ENCODE data around the gene SLC6A17. TPM values are rescaled to one million over a fixed set of nuclear protein-coding genes. Genes with fewer than 3 reads are reported as not detected.

SLC6A17 gene
- total and polyA plus RNA-seq, 2 donors (not counting 1 experiment from before 2014, with no cell fraction given) = not detected

DNA sequence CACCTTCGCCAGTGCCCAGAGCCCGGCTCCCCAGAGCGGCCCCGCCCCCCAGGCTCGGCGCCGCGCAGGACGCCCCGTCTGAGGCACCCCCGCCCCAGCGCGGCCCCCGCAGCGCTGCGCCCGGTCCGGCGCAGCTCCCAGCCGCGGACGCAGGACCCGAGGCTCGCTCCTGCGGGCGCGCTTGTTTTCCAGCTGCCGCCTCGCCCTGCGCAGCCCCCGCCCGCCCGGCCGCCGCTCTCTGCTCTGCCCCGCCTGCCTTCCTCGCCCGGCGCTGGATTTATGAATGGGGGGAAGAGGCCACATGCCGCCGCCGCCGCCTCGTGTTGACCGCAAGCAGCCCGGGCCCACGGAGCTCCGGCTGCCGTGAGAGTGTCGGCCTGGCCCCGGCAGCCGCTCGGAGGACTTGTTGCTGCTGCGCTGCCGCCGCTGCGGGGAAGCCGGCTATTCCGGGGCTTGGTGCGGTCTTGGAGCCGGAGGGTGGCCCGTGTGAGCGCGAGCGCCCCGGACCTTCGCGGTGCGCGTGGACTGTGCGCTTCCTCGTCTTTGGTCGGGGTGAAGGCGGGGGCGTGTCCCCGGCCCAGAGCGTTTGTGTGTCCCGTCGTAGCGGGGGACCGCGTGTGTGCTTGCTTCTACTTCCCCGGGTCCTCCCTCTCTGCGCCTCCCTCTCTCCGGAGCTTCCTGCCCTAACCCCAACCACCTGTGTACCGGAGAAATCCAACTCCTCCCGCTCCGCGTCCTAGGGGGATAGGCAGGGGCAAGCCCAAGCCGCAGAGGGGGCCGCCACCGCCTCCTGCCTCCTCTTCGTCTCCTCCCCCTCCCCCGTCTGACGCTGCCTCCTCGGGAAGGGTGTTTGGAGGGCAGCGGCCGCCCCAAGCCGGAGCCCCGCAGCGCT is 60.6 kb downstream of the SLC6A17 start:
- peak overlapping the region; percentile 26 to 75 (median 66) for H3K4me3 ChIP-seq (ENCODE audit: control extremely low read depth in 1 of 5, extremely low read depth in 1 of 5, insufficient read depth in 1 of 5, low read depth in 2 of 5, low read length in 4 of 5)
- H3K36me3 ChIP-seq (replicated peaks in 1 of 2; ENCODE audit: control extremely low read depth in 1 of 2, control insufficient read depth in 1 of 2, extremely low read depth in 1 of 2, insufficient read depth in 2 of 2, low read length in 1 of 2) = no peaks in the 10 kb centered on the region
- DNase-seq = peak; percentile 81
- Mint-ChIP-seq H3K27me3 (no peaks in the 10 kb centered on the region), H3K9me3 (ENCODE audit: insufficient read depth) (no peaks in the 10 kb centered on the region), H3K4me3 (peak overlapping the region; percentile 95), H3K4me1 (peaks cover 43% of the 10 kb centered on the region), H3K27ac (peak overlapping the region; percentile 93)
- intact Hi-C loops (cut with micrococcal nuclease) = loop anchor here (1.0 to 2.0 kb wide), 3 partner anchors 32 to 196 kb away; partner anchors contain the start of gene LAMTOR5
- peak; percentile 19 for ATAC-seq (ENCODE audit: low read depth)
- H2AFZ ChIP-seq (ENCODE audit: insufficient read depth, low read depth, low read length, poor library complexity, severe bottlenecking) = peak overlapping the region; percentile 76
- H3K4me1 ChIP-seq (ENCODE audit: control insufficient read depth in 2 of 2, insufficient read depth in 2 of 2, low read length in 2 of 2) = peaks cover 17 to 31% of the 10 kb centered on the region in 2 donors
- no peaks in the 10 kb centered on the region for H3K79me2 ChIP-seq (ENCODE audit: control insufficient read depth, insufficient read depth, low read length)
- peaks cover 6% of the 10 kb centered on the region for H4K20me1 ChIP-seq (ENCODE audit: control insufficient read depth, insufficient read depth, low read length, poor library complexity, severe bottlenecking)
- peak overlapping the region; percentile 21 to 72 for H3K27ac ChIP-seq (ENCODE audit: low read length in 2 of 2)
- ChIA-PET CTCF (interaction anchor here (0.8 to 24.7 kb wide), 8 partner anchors 7 to 286 kb away, joined by 3 to 838 read pairs (median 137); partner anchors contain the start of genes LAMTOR5, PROK1 and RBM15), POLR2A (interaction anchor here (1.9 to 4.5 kb wide), 2 partner anchors 33 to 128 kb away, joined by 4 to 29 read pairs; partner anchors contain the start of gene RBM15)
- peaks cover 0 to 8% (median 0%) of the 10 kb centered on the region in 4 experiments for H3K27me3 ChIP-seq (replicated peaks in 1 of 4; ENCODE audit: control extremely low read depth in 1 of 4, control insufficient read depth in 3 of 4, insufficient read depth in 4 of 4, low read length in 3 of 4)
- peak overlapping the region; percentile 92 for H3K4me2 ChIP-seq (replicated peaks; ENCODE audit: low read depth, low read length, poor library complexity, severe bottlenecking)
- no peak for TF ChIP-seq EZH2 (IDR thresholded peaks at IDR 0.05; ENCODE audit: borderline replicate concordance, insufficient read depth, low read depth, low read length, poor library complexity, severe bottlenecking)
- TF ChIP-seq, protein P1, sequence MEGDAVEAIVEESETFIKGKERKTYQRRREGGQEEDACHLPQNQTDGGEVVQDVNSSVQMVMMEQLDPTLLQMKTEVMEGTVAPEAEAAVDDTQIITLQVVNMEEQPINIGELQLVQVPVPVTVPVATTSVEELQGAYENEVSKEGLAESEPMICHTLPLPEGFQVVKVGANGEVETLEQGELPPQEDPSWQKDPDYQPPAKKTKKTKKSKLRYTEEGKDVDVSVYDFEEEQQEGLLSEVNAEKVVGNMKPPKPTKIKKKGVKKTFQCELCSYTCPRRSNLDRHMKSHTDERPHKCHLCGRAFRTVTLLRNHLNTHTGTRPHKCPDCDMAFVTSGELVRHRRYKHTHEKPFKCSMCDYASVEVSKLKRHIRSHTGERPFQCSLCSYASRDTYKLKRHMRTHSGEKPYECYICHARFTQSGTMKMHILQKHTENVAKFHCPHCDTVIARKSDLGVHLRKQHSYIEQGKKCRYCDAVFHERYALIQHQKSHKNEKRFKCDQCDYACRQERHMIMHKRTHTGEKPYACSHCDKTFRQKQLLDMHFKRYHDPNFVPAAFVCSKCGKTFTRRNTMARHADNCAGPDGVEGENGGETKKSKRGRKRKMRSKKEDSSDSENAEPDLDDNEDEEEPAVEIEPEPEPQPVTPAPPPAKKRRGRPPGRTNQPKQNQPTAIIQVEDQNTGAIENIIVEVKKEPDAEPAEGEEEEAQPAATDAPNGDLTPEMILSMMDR (IDR thresholded peaks at IDR 0.05) = no peak
- H3K9me3 ChIP-seq (ENCODE audit: control extremely low read depth in 1 of 3, control insufficient read depth in 2 of 3, insufficient read depth in 1 of 3, low read length in 2 of 3) = peaks cover 0 to 4% (median 0%) of the 10 kb centered on the region in 3 donors
- under 1% methylated on average over 101 of the region's 101 CpGs for WGBS (ENCODE audit: insufficient coverage)
- peak overlapping the region; percentile 74 for H3K9ac ChIP-seq (ENCODE audit: low read length)
